H1 (cell line): ENCODE data around the gene CADM1. TPM values are rescaled to one million over a fixed set of nuclear protein-coding genes. Genes with fewer than 3 reads are reported as not detected.
A peak's percentile ranks its signal among the peaks of the same experiment; 100 is the strongest.

Source experiments
- ATF2 ChIP-seq: IDR thresholded peaks from 2 replicates; pipeline ENCODE4 v1.6.1; 2012; ENCODE audit warnings: low read length, inconsistent platforms
- BRCA1 ChIP-seq: IDR thresholded peaks from 2 replicates; pipeline ENCODE4 v1.6.1; 2012; ENCODE audit warnings: low read depth, low read length, improper control_type of control experiment
- NANOG ChIP-seq: IDR thresholded peaks from 2 replicates; pipeline ENCODE4 v1.6.1; 2011; ENCODE audit warnings: low read length, low read depth, mild to moderate bottlenecking, inconsistent platforms; ENCODE audit not compliant: insufficient read depth, poor library complexity, severe bottlenecking
- NRF1 ChIP-seq: IDR thresholded peaks from 2 replicates; pipeline ENCODE4 v1.6.1; 2011; ENCODE audit warnings: mild to moderate bottlenecking, low read depth, low read length, improper control_type of control experiment
- PHF8 ChIP-seq: fragments of 200-600 bp; sonication (generic); conservative IDR thresholded peaks from 2 replicates; pipeline ENCODE4 v1.7.1; 2012; ENCODE audit warnings: low read depth, mild to moderate bottlenecking, inconsistent platforms, low read length, moderate library complexity
- SRF ChIP-seq: IDR thresholded peaks from 2 replicates; pipeline ENCODE4 v1.6.1; 2011; ENCODE audit warnings: mild to moderate bottlenecking, low read depth, low read length, moderate library complexity
- TEAD4 ChIP-seq: IDR thresholded peaks from 2 replicates; pipeline ENCODE4 v1.6.1; 2012; ENCODE audit warnings: low read depth, low read length, inconsistent platforms, mixed read lengths
- polyA plus RNA-seq, 7 experiments: library from polyadenylated mRNA; depleted of rRNA in 3 of 7; stranded (reverse) in 5 of 7; unstranded in 2 of 7; fragments of >200 nt in 5 of 7; fragments of 200-250 nt in 2 of 7; gene quantifications; 1 replicate in 5 of 7; 2 replicates in 1 of 7; 4 replicates in 1 of 7; pipeline versions ENCODE4 v1.2.1 to v1.2.3, GENCODE V29; 2011 to 2013; ENCODE audit warnings: missing spikeins in 2 of 7, mixed read lengths in 2 of 7
- total RNA-seq: library from RNA; stranded (reverse); fragmentation: NEBNext Ultra II Directional; extraction: Animal tissue kit (Norgen Biotek cat#: 25700); gene quantifications from 2 replicates; pipeline ENCODE4 v1.2.1, GENCODE V29; 2021

The CADM1 gene
- total and polyA plus RNA-seq, 2 of the 8 experiments (the other 6 are each of a cell fraction or from before 2014, with no cell fraction given): 8.3 to 25.3 TPM

- peak; percentile 73 for TF ChIP-seq PHF8
- 0 out of 2 replicates have a peak, but pooled peaks have one; percentile 17 for TF ChIP-seq TEAD4
- TF ChIP-seq NRF1: no peak
- no peak for TF ChIP-seq SRF
- TF ChIP-seq ATF2: no peak
- TF ChIP-seq NANOG: no peak
- no peak for TF ChIP-seq BRCA1
These were observed at the start of gene CADM1 (continued) for GRCh38 chr11:115504276-115505158.
